HS-27A (cell line): Measurements from ENCODE around the gene ABCE1.
"Not testable (repeated sequence)": the region's sequence is repeated elsewhere in the genome, so short reads cannot be mapped to it uniquely, and the experiment has no call there.

ENCODE experiments used
- DNase-seq: peaks from one replicate; pipeline ENCODE4 v3.0.0-alpha.2; 2012; ENCODE audit warnings: low read depth, missing footprints

ABCE1 gene

GRCh38 chr4:145103496-145103895, 5.4 kb downstream of the ABCE1 start:
- DNase-seq, result no peak

- DNase-seq, result no peak
Observed at GRCh38 chr4:145107126-145107525, 9.0 kb downstream of the ABCE1 start.

- no peak for DNase-seq
Observed at GRCh38 chr4:145108128-145108527, 10.0 kb downstream of the ABCE1 start.

GRCh38 chr4:145125396-145125795, 27.3 kb downstream of the ABCE1 start:
- no peak for DNase-seq

- no peak for DNase-seq
Observed at GRCh38 chr4:145130130-145130529, 32.0 kb downstream of the ABCE1 start.

- DNase-seq, result peak; percentile 58
Observed at GRCh38 chr4:145130788-145131399, 32.8 kb downstream of the ABCE1 start.

GRCh38 chr4:145131848-145132247, 33.7 kb downstream of the ABCE1 start:
- no peak for DNase-seq

GRCh38 chr4:145132511-145133098, 34.5 kb downstream of the ABCE1 start:
- DNase-seq, result no peak

GRCh38 chr4:145136219-145136618, 38.1 kb downstream of the ABCE1 start:
- not testable (repeated sequence) for DNase-seq

GRCh38 chr4:145148980-145149379, 50.9 kb downstream of the ABCE1 start:
- DNase-seq, result no peak

- DNase-seq, result no peak
Observed at GRCh38 chr4:145153181-145153903, 55.2 kb downstream of the ABCE1 start.

GRCh38 chr4:145153904-145154298, 55.8 kb downstream of the ABCE1 start:
- no peak for DNase-seq

GRCh38 chr4:145154573-145154972, 56.5 kb downstream of the ABCE1 start:
- DNase-seq, result no peak

- no peak for DNase-seq
Observed at GRCh38 chr4:145155268-145155870, 57.3 kb downstream of the ABCE1 start.

GRCh38 chr4:145156986-145157385, 58.9 kb downstream of the ABCE1 start:
- DNase-seq, result no peak

GRCh38 chr4:145161549-145161948, 63.4 kb downstream of the ABCE1 start:
- DNase-seq, result no peak

GRCh38 chr4:145167887-145168286, 69.8 kb downstream of the ABCE1 start:
- DNase-seq, result no peak

- DNase-seq, result no peak
Observed at GRCh38 chr4:145168581-145169187, 70.6 kb downstream of the ABCE1 start.

GRCh38 chr4:145170223-145170622, 72.1 kb downstream of the ABCE1 start:
- no peak for DNase-seq

GRCh38 chr4:145171911-145172310, 73.8 kb downstream of the ABCE1 start:
- no peak for DNase-seq

GRCh38 chr4:145176641-145177432, 78.7 kb downstream of the ABCE1 start:
- DNase-seq, result no peak

- DNase-seq, result no peak
Observed at GRCh38 chr4:145177511-145177905, 79.4 kb downstream of the ABCE1 start.
